Keratinocyte (primary cell): ENCODE results near the gene ABLIM2. TPM values are rescaled to one million over a fixed set of nuclear protein-coding genes. Genes with fewer than 3 reads are reported as not detected.

ENCODE experiments used
- DNase-seq: peaks from one replicate; pipeline ENCODE4 v3.0.0-alpha.2; 2011; ENCODE audit warnings: low read depth, missing footprints, low spot score
- FAIRE-seq: peaks from 2 replicates; lab custom pipeline; 2011; peaks lifted over from hg19 to GRCh38; lab: Jason Lieb, UNC
- H2AFZ ChIP-seq: 2 replicates; pipeline ENCODE4 v1.6.0; 2012; ENCODE audit warnings: low read length, control low read depth, inconsistent platforms; ENCODE audit not compliant: control insufficient read depth
- H3K27ac ChIP-seq: 2 replicates; pipeline ENCODE4 v1.5.1; 2011; ENCODE audit warnings: low read length; ENCODE audit not compliant: control insufficient read depth, insufficient read depth
- H3K27me3 ChIP-seq: 3 replicates; pipeline ENCODE4 v1.6.0; 2011; ENCODE audit warnings: low read length; ENCODE audit not compliant: control insufficient read depth, insufficient read depth; ENCODE audit errors: extremely low read depth
- H3K36me3 ChIP-seq, 2 experiments: 2 replicates in 1 of 2; 3 replicates in 1 of 2; pipeline ENCODE4 v1.5.1; 2011; ENCODE audit warnings: low read length in 2 of 2, mild to moderate bottlenecking in 1 of 2; ENCODE audit not compliant: control insufficient read depth in 2 of 2, insufficient read depth in 2 of 2; ENCODE audit errors: extremely low read depth in 1 of 2
- H3K4me1 ChIP-seq: 3 replicates; pipeline ENCODE4 v1.5.1; 2011; ENCODE audit warnings: low read length; ENCODE audit not compliant: control insufficient read depth, insufficient read depth; ENCODE audit errors: extremely low read depth
- H3K4me2 ChIP-seq: 3 replicates; pipeline ENCODE4 v1.6.0; 2011; ENCODE audit warnings: low read depth, low read length; ENCODE audit not compliant: control insufficient read depth, insufficient read depth; ENCODE audit errors: extremely low read depth
- H3K4me3 ChIP-seq, 3 experiments: fragments of 200-600 bp in 1 of 3; sonication (generic) in 1 of 3; 2 replicates in 2 of 3; 3 replicates in 1 of 3; pipeline ENCODE4 v1.5.1; 2011 to 2016; ENCODE audit warnings: low read length in 3 of 3, mild to moderate bottlenecking in 3 of 3, control low read depth in 2 of 3, inconsistent platforms in 1 of 3, low read depth in 1 of 3, mixed read lengths in 1 of 3, mixed run types in 1 of 3, moderate library complexity in 1 of 3; ENCODE audit not compliant: control insufficient read depth in 2 of 3, insufficient read depth in 2 of 3; ENCODE audit errors: extremely low read depth in 1 of 3
- H3K79me2 ChIP-seq: 2 replicates; pipeline ENCODE4 v1.6.0; 2012; ENCODE audit warnings: low read length; ENCODE audit not compliant: control insufficient read depth, insufficient read depth
- H3K9ac ChIP-seq: 3 replicates; pipeline ENCODE4 v1.6.0; 2011; ENCODE audit warnings: low read length; ENCODE audit not compliant: control insufficient read depth, insufficient read depth; ENCODE audit errors: extremely low read depth
- H3K9me1 ChIP-seq: 3 replicates; pipeline ENCODE4 v1.6.0; 2011; ENCODE audit warnings: low read length; ENCODE audit not compliant: control insufficient read depth, insufficient read depth; ENCODE audit errors: extremely low read depth
- H3K9me3 ChIP-seq: 2 replicates; pipeline ENCODE4 v1.5.1; 2012; ENCODE audit warnings: low read depth, low read length; ENCODE audit not compliant: control insufficient read depth
- H4K20me1 ChIP-seq: 3 replicates; pipeline ENCODE4 v1.6.0; 2011; ENCODE audit warnings: low read length; ENCODE audit not compliant: control insufficient read depth, insufficient read depth; ENCODE audit errors: extremely low read depth
- CTCF ChIP-seq, 3 experiments: IDR thresholded peaks in 1 of 3; conservative IDR thresholded peaks in 1 of 3; optimal IDR thresholded peaks in 1 of 3; 2 replicates in 2 of 3; 3 replicates in 1 of 3; pipeline versions ENCODE3 to v1.5.1; 2011; ENCODE audit warnings: low read length in 3 of 3, mild to moderate bottlenecking in 3 of 3, moderate library complexity in 2 of 3, control low read depth in 1 of 3, inconsistent platforms in 1 of 3; ENCODE audit not compliant: insufficient read depth in 2 of 3; ENCODE audit errors: extremely low read depth in 1 of 3
- EZH2 ChIP-seq: IDR thresholded peaks from one replicate; pipeline ENCODE4 v1.6.1; 2012; ENCODE audit warnings: inconsistent platforms, mild to moderate bottlenecking, low read length, moderate library complexity
- dilution Hi-C: fragments of 300-500 bp; cut with MboI; formaldehyde crosslinking; loops from one replicate; pipeline ENCODE4 v1.7.0; 2020; ENCODE audit warnings: low sequenced_read_pairs; ENCODE audit not compliant: extremely low pct_ligation_motif_present
- polyA plus RNA-seq, 5 experiments: library from polyadenylated mRNA; depleted of rRNA in 3 of 5; stranded (reverse) in 3 of 5; stranded (forward) in 1 of 5; unstranded in 1 of 5; fragments of >200 nt; gene quantifications; 1 replicate in 1 of 5; 2 replicates in 3 of 5; 3 replicates in 1 of 5; pipeline versions ENCODE4 v1.2.1 to v1.2.3, GENCODE V29; 2011 to 2012; ENCODE audit warnings: missing spikeins in 2 of 5, low read depth in 1 of 5, low replicate concordance in 1 of 5

Gene ABLIM2
- polyA plus RNA-seq, 1 donor (not counting 4 experiments of a cell fraction or from before 2014, with no cell fraction given): 0.94 TPM

GRCh38 chr4:8123870-8124269 is 34.7 kb downstream of the ABLIM2 start:
- FAIRE-seq (no peak), DNase-seq (no peak)
- Histone ChIP-seq H3K9me3 (no peaks in the 10 kb centered on the region), H3K27me3 (peaks cover 15% of the 10 kb centered on the region), H3K79me2 (no peaks in the 10 kb centered on the region), H3K4me3 (no peak overlapping the region), H3K4me2 (no peak overlapping the region), H3K27ac (no peak overlapping the region), H3K9me1 (no peaks in the 10 kb centered on the region), H4K20me1 (peaks cover 3% of the 10 kb centered on the region), H2AFZ (no peak overlapping the region), H3K9ac (no peak overlapping the region), H3K4me1 (no peaks in the 10 kb centered on the region), H3K36me3 (no peaks in the 10 kb centered on the region)
- dilution Hi-C loops: no loop called here
- no peak for TF ChIP-seq EZH2
- TF ChIP-seq CTCF (optimal IDR thresholded peaks at IDR 0.05 in 1 of 3, IDR thresholded peaks at IDR 0.05 in 1 of 3, conservative IDR thresholded peaks at IDR 0.05 in 1 of 3; ENCODE audit: extremely low read depth in 1 of 3, insufficient read depth in 2 of 3, low read length in 3 of 3): no peak

GRCh38 chr4:8123389-8123788 is 35.2 kb downstream of the ABLIM2 start:
- no peak overlapping the region for H3K27ac ChIP-seq
- H3K36me3 ChIP-seq: no peaks in the 10 kb centered on the region
- TF ChIP-seq CTCF (optimal IDR thresholded peaks at IDR 0.05 in 1 of 3, IDR thresholded peaks at IDR 0.05 in 1 of 3, conservative IDR thresholded peaks at IDR 0.05 in 1 of 3; ENCODE audit: extremely low read depth in 1 of 3, insufficient read depth in 2 of 3, low read length in 3 of 3) (no peak), EZH2 (no peak)
- no peak overlapping the region for H3K9ac ChIP-seq
- no peaks in the 10 kb centered on the region for H3K4me1 ChIP-seq
- no peak overlapping the region for H3K4me3 ChIP-seq
- no peaks in the 10 kb centered on the region for H3K9me1 ChIP-seq
- H3K9me3 ChIP-seq: no peaks in the 10 kb centered on the region
- H3K27me3 ChIP-seq: peaks cover 15% of the 10 kb centered on the region
- no peaks in the 10 kb centered on the region for H3K79me2 ChIP-seq
- H3K4me2 ChIP-seq: no peak overlapping the region
- dilution Hi-C loops: no loop called here
- H4K20me1 ChIP-seq: peaks cover 3% of the 10 kb centered on the region
- DNase-seq (no peak), FAIRE-seq (no peak)
- H2AFZ ChIP-seq: no peak overlapping the region
